GM18870 (cell line): ENCODE data around the gene CXCR6.
A peak's percentile ranks its signal among the peaks of the same experiment; 100 is the strongest.

Experiments used
- ATAC-seq: cut with Tn5 transposase; IDR thresholded peaks from one replicate; pipeline ENCODE4 v1.9.1; 2021; ENCODE audit warnings: moderate library complexity; ENCODE audit not compliant: unreplicated experiment

The CXCR6 gene

GRCh38 chr3:45943207-45943846 lies at the start of gene CXCR6:
Gene CXCR6, plus strand, starts transcription at chr3:45943464. Its CDS starts 3,018 bp downstream, at chr3:45946482.
- ATAC-seq, result no peak

GRCh38 chr3:45894015-45894414 lies 49.2 kb upstream of the CXCR6 start:
- ATAC-seq, result no peak

GRCh38 chr3:45895686-45896468 lies 47.4 kb upstream of the CXCR6 start:
- ATAC-seq, result no peak

- ATAC-seq, result no peak
Observed at GRCh38 chr3:45896956-45897355, 46.3 kb upstream of the CXCR6 start.

- ATAC-seq, result no peak
Observed at GRCh38 chr3:45904931-45905330, 38.3 kb upstream of the CXCR6 start.

- ATAC-seq, result no peak
Observed at GRCh38 chr3:45905755-45906154, 37.5 kb upstream of the CXCR6 start.

GRCh38 chr3:45906681-45907407 lies 36.4 kb upstream of the CXCR6 start:
- ATAC-seq, result no peak

- ATAC-seq, result no peak
Observed at GRCh38 chr3:45907769-45908705, 35.2 kb upstream of the CXCR6 start.

- ATAC-seq, result no peak
Observed at GRCh38 chr3:45908761-45909160, 34.5 kb upstream of the CXCR6 start.

- ATAC-seq, result no peak
Observed at GRCh38 chr3:45909542-45909941, 33.7 kb upstream of the CXCR6 start.

- no peak for ATAC-seq
Observed at GRCh38 chr3:45910892-45911291, 32.4 kb upstream of the CXCR6 start.

- ATAC-seq, result no peak
Observed at GRCh38 chr3:45911511-45912226, 31.6 kb upstream of the CXCR6 start.

GRCh38 chr3:45912435-45912834 lies 30.8 kb upstream of the CXCR6 start:
- ATAC-seq, result no peak

GRCh38 chr3:45914362-45915058 lies 28.8 kb upstream of the CXCR6 start:
- no peak for ATAC-seq

GRCh38 chr3:45915059-45915439 lies 28.2 kb upstream of the CXCR6 start:
- no peak for ATAC-seq

- peak; percentile 86 for ATAC-seq
Observed at GRCh38 chr3:45915518-45916231, 27.6 kb upstream of the CXCR6 start.

GRCh38 chr3:45917146-45917898 lies 25.9 kb upstream of the CXCR6 start:
- no peak for ATAC-seq
